ENCODE measurements around the gene AKR1C4.

The AKR1C4 gene

DNA sequence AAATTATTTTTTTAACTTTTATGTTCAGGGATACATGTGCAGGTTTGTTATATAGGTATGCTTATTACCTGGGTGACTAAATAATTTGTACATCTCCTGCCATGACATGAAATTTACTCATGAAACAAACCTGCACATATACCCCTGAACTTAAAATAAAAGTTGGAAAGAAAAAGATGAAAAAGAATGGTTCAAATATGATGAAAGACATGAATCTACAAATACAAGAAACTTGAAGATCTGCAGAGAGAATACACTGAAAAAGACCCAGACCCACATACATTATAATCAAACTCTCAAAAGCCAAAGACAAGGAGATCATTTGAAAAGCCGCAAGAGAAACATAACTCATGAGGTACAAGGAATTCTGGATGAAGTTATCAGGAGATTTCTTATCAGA, 70.2 kb downstream of the AKR1C4 start:
- DNase-seq (ENCODE audit: low read depth in 2 of 2), result no peak

DNA sequence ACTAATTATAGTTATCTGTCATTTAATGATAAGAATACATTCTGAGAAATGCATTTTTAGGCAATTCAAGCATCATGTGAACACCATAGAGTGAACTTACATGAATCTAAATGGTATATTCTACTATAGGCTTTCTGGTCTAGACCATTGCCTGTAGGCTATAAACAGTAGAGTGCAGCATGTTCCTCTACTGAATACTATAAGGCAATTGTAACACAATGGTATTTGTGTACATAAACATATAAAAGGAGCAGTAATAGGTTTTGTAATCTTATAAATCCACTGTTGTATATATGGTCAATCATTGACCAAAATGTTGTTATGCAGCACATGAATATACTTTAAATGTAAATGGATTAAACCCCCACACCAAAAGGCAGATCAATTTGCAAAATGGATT, 71.6 kb downstream of the AKR1C4 start:
- DNase-seq (ENCODE audit: low read depth in 2 of 2), result no peak
